T-helper 1 cell (primary cell): Measurements from ENCODE around the gene ZNF407.

Experiments
- DNase-seq, 5 donors: peaks; one replicate each; pipeline ENCODE4 v3.0.0-alpha.2; 2012 to 2020

Gene ZNF407

GRCh38 chr18:75109819-75110218 lies 512.1 kb downstream of the ZNF407 start:
- DNase-seq, result no peak

DNA sequence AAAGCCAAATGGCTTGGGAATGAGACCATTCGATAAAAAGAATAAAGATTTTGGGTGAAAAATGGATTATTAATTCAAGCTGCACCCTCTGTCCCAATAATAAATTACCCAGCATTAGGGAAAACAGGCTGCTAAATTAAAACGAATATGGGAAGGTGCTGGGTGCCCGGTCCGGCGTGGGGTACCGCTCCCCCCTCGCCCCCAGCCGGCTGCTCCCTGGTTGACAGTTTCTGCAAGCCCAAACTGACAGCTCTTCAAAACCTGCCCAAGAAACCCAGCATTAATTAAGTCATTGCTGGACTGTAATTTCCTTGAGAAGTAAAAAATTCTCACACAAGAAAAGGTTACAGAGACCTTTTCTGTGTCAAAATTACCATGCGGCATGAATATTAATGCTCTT lies 512.6 kb downstream of the ZNF407 start:
- DNase-seq, result no peak

GRCh38 chr18:75110846-75111415 lies 513.3 kb downstream of the ZNF407 start:
- DNase-seq, result no peak

GRCh38 chr18:75111760-75112159 lies 514.1 kb downstream of the ZNF407 start:
- no peak for DNase-seq

DNA sequence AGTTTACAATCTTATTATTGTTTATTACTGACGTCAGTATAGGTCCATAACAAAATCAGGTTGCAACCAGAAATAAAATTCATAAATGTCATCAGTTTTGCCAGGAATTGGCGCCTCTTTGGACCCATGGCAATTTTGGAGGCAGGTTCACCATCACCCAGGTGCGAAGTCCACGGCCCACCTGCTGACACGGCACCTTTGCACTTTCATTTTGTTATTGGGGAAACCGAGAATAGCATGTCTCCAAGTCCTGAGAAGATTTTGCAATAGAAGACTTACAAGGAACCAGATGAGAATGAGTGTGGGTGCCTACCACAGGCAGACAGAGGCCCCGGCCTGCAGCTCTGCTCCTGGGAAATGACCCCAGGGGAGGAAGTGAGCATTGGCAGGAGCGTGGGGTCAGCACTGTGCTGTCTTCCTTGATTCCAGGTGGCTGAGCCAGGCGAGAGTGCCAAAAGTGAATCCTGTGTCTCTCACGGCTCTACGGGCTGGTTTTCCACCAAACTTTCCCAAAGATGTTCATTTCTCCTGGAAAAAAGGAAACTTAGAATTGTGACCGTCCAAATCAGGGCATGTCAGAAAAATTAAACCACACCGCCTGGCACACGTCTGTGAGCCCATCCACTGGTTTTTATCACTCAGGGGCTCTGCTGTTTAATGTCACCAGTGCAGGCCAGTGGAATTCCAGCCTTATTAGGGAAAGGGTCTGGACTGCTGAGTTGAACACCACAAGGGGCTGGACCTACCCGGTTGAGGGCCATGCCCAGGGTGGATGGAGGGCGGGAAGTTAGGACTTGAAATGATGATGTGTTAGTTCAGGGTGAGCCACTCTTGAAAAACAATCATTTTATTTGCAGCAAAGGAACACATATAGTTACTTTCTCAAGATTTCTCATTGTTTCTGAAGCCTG lies 514.8 kb downstream of the ZNF407 start:
- DNase-seq, result no peak

- no peak for DNase-seq
Measured at GRCh38 chr18:75113455-75113854, 515.8 kb downstream of the ZNF407 start.

- DNase-seq, result no peak
Measured at GRCh38 chr18:75114231-75114764, 516.6 kb downstream of the ZNF407 start.
